ENCODE results near the gene DIAPH2.

- TF ChIP-seq CTCF (IDR thresholded peaks at IDR 0.05 in 2 of 3, conservative IDR thresholded peaks at IDR 0.05 in 1 of 3; ENCODE audit: borderline replicate concordance in 1 of 3, insufficient read depth in 1 of 3, low read depth in 2 of 3, low read length in 2 of 3) (no peak), YY1 (IDR thresholded peaks at IDR 0.05; ENCODE audit: extremely low read depth, insufficient replicate concordance, low read depth, low read length) (no peak), MAX (IDR thresholded peaks at IDR 0.05) (no peak), ZNF274 (IDR thresholded peaks at IDR 0.05; ENCODE audit: low read depth, low read length) (no peak), EZH2phosphoT487 (IDR thresholded peaks at IDR 0.05; ENCODE audit: borderline replicate concordance) (no peak), EZH2 (IDR thresholded peaks at IDR 0.05) (no peak), POLR2A (IDR thresholded peaks at IDR 0.05; ENCODE audit: borderline replicate concordance, extremely low read depth, insufficient read depth, insufficient read length) (no peak), POLR2AphosphoS5 (IDR thresholded peaks at IDR 0.05; ENCODE audit: low read depth, low read length) (no peak), TCF7L2 (IDR thresholded peaks at IDR 0.05; ENCODE audit: borderline replicate concordance, extremely low read depth, insufficient read depth, insufficient read length) (no peak), CEBPB (IDR thresholded peaks at IDR 0.05; ENCODE audit: low read depth) (no peak), REST (IDR thresholded peaks at IDR 0.05; ENCODE audit: low read depth) (no peak), ZFX (IDR thresholded peaks at IDR 0.05) (no peak), SP1 (IDR thresholded peaks at IDR 0.05; ENCODE audit: low read depth) (no peak)
These were observed 689.6 kb downstream of the DIAPH2 start for GRCh38 chrX:97374266-97374665.

All from HCT116 (cell line).